Hematopoietic multipotent progenitor cell treated with erythropoietin and hydrocortisone succinate and interleukin-3 and kit ligand, for 6 days (in vitro differentiated cells): ENCODE data around the gene HAUS2.
A peak's percentile ranks its signal among the peaks of the same experiment; 100 is the strongest.
"Not testable (repeated sequence)": the region's sequence is repeated elsewhere in the genome, so short reads cannot be mapped to it uniquely, and the experiment has no call there.

ENCODE experiments used
- DNase-seq: peaks from one replicate; pipeline ENCODE4 v3.0.0-alpha.2; 2015

The HAUS2 gene

GRCh38 chr15:42576040-42576594 lies 27.5 kb downstream of the HAUS2 start:
- DNase-seq: no peak

- no peak for DNase-seq
Observed at GRCh38 chr15:42576776-42577175, 28.1 kb downstream of the HAUS2 start.

- DNase-seq: peak; percentile 27
Observed at GRCh38 chr15:42577514-42578031, 28.9 kb downstream of the HAUS2 start.

GRCh38 chr15:42578984-42579537 lies 30.4 kb downstream of the HAUS2 start:
- no peak for DNase-seq

GRCh38 chr15:42581272-42581730 lies 32.7 kb downstream of the HAUS2 start:
- peak; percentile 89 for DNase-seq

GRCh38 chr15:42582569-42583375 lies 34.1 kb downstream of the HAUS2 start:
- no peak for DNase-seq

GRCh38 chr15:42584031-42584765 lies 35.6 kb downstream of the HAUS2 start:
- DNase-seq: peak; percentile 49

GRCh38 chr15:42590619-42591237 lies 42.1 kb downstream of the HAUS2 start:
- DNase-seq: no peak

GRCh38 chr15:42591238-42591934 lies 42.7 kb downstream of the HAUS2 start:
- peak; percentile 68 for DNase-seq

GRCh38 chr15:42592716-42593115 lies 44.1 kb downstream of the HAUS2 start:
- no peak for DNase-seq

- DNase-seq: no peak
Observed at GRCh38 chr15:42593143-42593542, 44.5 kb downstream of the HAUS2 start.

- no peak for DNase-seq
Observed at GRCh38 chr15:42594095-42594494, 45.5 kb downstream of the HAUS2 start.

- no peak for DNase-seq
Observed at GRCh38 chr15:42595626-42596240, 47.1 kb downstream of the HAUS2 start.

GRCh38 chr15:42601316-42601715 lies 52.7 kb downstream of the HAUS2 start:
- DNase-seq: not testable (repeated sequence)

GRCh38 chr15:42602501-42602900 lies 53.9 kb downstream of the HAUS2 start:
- no peak for DNase-seq

GRCh38 chr15:42603978-42604377 lies 55.3 kb downstream of the HAUS2 start:
- DNase-seq: no peak

GRCh38 chr15:42604894-42605744 lies 56.5 kb downstream of the HAUS2 start:
- peak; percentile 56 for DNase-seq

GRCh38 chr15:42605796-42606195 lies 57.2 kb downstream of the HAUS2 start:
- no peak for DNase-seq

- peak; percentile 97 for DNase-seq
Observed at GRCh38 chr15:42608110-42608531, 59.5 kb downstream of the HAUS2 start.

- peak; percentile 29 for DNase-seq
Observed at GRCh38 chr15:42608752-42609488, 60.3 kb downstream of the HAUS2 start.
